ENCODE data around the gene GRIK3.

GRCh38 chr1:37056325-37056724, 22.0 kb upstream of the GRIK3 start:
- no peak for TF ChIP-seq SUZ12 (IDR thresholded peaks at IDR 0.05; ENCODE audit: extremely low read depth, insufficient read depth, insufficient read length)
- no peak for TF ChIP-seq ZNF274 (IDR thresholded peaks at IDR 0.05; ENCODE audit: low read depth, low read length)

All from NT2/D1 (cell line).